ENCODE data around the gene PKM. TPM values are rescaled to one million over a fixed set of nuclear protein-coding genes. Genes with fewer than 3 reads are reported as not detected.

Gene PKM
- total RNA-seq, 1 experiment from 2014 or later = 1,026 TPM

- no peaks in the 10 kb centered on the region for H4K20me1 ChIP-seq (ENCODE audit: control insufficient read depth, insufficient read depth, insufficient read length)
Observed at GRCh38 chr15:72199721-72200212, 31.2 kb downstream of the PKM start.

More at GRCh38 chr15:72199721-72200212, 31.2 kb downstream of the PKM start:
- H3K36me3 Mint-ChIP-seq (ENCODE audit: insufficient read depth in 1 of 3, low read depth in 3 of 3) = peaks cover 40 to 68% (median 60%) of the 10 kb centered on the region in 3 experiments
- peak; percentile 78 for DNase-seq
- H3K27ac Mint-ChIP-seq = no peak overlapping the region
- H4K5ac ChIP-seq (ENCODE audit: insufficient read length, low read depth, low read length) = no peak overlapping the region
- H3K18ac ChIP-seq (ENCODE audit: insufficient read length, low read depth, low read length) = no peak overlapping the region
- H2BK12ac ChIP-seq (ENCODE audit: insufficient read length, low read depth, low read length) = no peak overlapping the region
- no peaks in the 10 kb centered on the region for H3K79me2 ChIP-seq (ENCODE audit: insufficient read depth, low read length)
- H3K27me3 Mint-ChIP-seq (ENCODE audit: low read depth) = peaks cover 23% of the 10 kb centered on the region
- no peak overlapping the region for H3K4me3 Mint-ChIP-seq
- H2AK5ac ChIP-seq (ENCODE audit: insufficient read length, low read length) = no peak overlapping the region
- peaks cover 7% of the 10 kb centered on the region; the same call in 1 of the 2 replicates for H3K27me3 ChIP-seq (ENCODE audit: insufficient read depth, low read length)
- H2BK5ac ChIP-seq (ENCODE audit: insufficient read length, low read length) = no peak overlapping the region
- H2AFZ ChIP-seq (ENCODE audit: low read length) = no peak overlapping the region
- H3K4ac ChIP-seq (ENCODE audit: low read depth, low read length) = no peak overlapping the region
- H3K9ac ChIP-seq (ENCODE audit: extremely low read depth, insufficient read length, low read length) = no peak overlapping the region
- no CpG with 5 or more reads among the region's 2 CpGs for WGBS (ENCODE audit: extremely low coverage, insufficient read length, low lambda C conversion rate)
- H3K9me3 Mint-ChIP-seq = no peaks in the 10 kb centered on the region
- no peak overlapping the region for H3K27ac ChIP-seq (ENCODE audit: insufficient read length, low read depth, low read length)
- peak; percentile 86 for TF ChIP-seq CTCF (conservative IDR thresholded peaks at IDR 0.05)
- H4K8ac ChIP-seq (replicated peaks; ENCODE audit: insufficient read length, low read depth, low read length) = no peak overlapping the region
- peaks cover 11% of the 10 kb centered on the region for H3K23me2 ChIP-seq (ENCODE audit: insufficient read length, low read depth, low read length, poor library complexity, severe bottlenecking)
- H3K9me3 ChIP-seq (ENCODE audit: control insufficient read depth, low read depth, low read length) = no peaks in the 10 kb centered on the region
- no peaks in the 10 kb centered on the region for H3K4me1 ChIP-seq (ENCODE audit: insufficient read depth, low read length)
- H3K79me1 ChIP-seq (ENCODE audit: insufficient read depth, low read depth, low read length, poor library complexity, severe bottlenecking) = no peaks in the 10 kb centered on the region
- no peak overlapping the region for H2BK20ac ChIP-seq (ENCODE audit: low read depth, low read length, poor library complexity, severe bottlenecking)
- no peak overlapping the region for H4K91ac ChIP-seq (ENCODE audit: insufficient read length, low read depth, low read length)
- H3K23ac ChIP-seq (ENCODE audit: insufficient read length, low read depth, low read length) = no peak overlapping the region
- H3K4me1 Mint-ChIP-seq = peaks cover 11% of the 10 kb centered on the region in 2 experiments
- no peak overlapping the region for H3K56ac ChIP-seq (ENCODE audit: insufficient read length, low read depth, low read length)
- no peak overlapping the region for H3K4me2 ChIP-seq (ENCODE audit: insufficient read depth, insufficient read length, low read length)
- no peak overlapping the region for H2BK120ac ChIP-seq (ENCODE audit: low read depth, low read length, poor library complexity, severe bottlenecking)
- H3K14ac ChIP-seq (ENCODE audit: insufficient read depth, low read length) = no peak overlapping the region
- H2BK15ac ChIP-seq (ENCODE audit: low read depth, low read length) = no peak overlapping the region
- H3T11ph ChIP-seq (ENCODE audit: low read length) = no peak overlapping the region
